ENCODE data around the gene AKNA. TPM values are rescaled to one million over a fixed set of nuclear protein-coding genes. Genes with fewer than 3 reads are reported as not detected.

AKNA gene, protein sequence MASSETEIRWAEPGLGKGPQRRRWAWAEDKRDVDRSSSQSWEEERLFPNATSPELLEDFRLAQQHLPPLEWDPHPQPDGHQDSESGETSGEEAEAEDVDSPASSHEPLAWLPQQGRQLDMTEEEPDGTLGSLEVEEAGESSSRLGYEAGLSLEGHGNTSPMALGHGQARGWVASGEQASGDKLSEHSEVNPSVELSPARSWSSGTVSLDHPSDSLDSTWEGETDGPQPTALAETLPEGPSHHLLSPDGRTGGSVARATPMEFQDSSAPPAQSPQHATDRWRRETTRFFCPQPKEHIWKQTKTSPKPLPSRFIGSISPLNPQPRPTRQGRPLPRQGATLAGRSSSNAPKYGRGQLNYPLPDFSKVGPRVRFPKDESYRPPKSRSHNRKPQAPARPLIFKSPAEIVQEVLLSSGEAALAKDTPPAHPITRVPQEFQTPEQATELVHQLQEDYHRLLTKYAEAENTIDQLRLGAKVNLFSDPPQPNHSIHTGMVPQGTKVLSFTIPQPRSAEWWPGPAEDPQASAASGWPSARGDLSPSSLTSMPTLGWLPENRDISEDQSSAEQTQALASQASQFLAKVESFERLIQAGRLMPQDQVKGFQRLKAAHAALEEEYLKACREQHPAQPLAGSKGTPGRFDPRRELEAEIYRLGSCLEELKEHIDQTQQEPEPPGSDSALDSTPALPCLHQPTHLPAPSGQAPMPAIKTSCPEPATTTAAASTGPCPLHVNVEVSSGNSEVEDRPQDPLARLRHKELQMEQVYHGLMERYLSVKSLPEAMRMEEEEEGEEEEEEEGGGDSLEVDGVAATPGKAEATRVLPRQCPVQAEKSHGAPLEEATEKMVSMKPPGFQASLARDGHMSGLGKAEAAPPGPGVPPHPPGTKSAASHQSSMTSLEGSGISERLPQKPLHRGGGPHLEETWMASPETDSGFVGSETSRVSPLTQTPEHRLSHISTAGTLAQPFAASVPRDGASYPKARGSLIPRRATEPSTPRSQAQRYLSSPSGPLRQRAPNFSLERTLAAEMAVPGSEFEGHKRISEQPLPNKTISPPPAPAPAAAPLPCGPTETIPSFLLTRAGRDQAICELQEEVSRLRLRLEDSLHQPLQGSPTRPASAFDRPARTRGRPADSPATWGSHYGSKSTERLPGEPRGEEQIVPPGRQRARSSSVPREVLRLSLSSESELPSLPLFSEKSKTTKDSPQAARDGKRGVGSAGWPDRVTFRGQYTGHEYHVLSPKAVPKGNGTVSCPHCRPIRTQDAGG (N-terminal part only)
- 24.8 and 27.9 TPM in 2 replicates for total RNA-seq

GRCh38 chr9:114387680-114388356 lies at the start of gene AKNA:
AKNA (minus strand) TSS chr9:114387982; CDS start chr9:114381333, 6,649 bp downstream.
- H3K9me3 ChIP-seq (ENCODE audit: low read depth, low read length) = no peaks in the 10 kb centered on the region
- peak within 1 kb of the TSS; percentile 45 for H3K27ac ChIP-seq (ENCODE audit: low read depth, low read length)
- no peaks in the 10 kb centered on the region for H4K20me1 ChIP-seq (ENCODE audit: insufficient read depth, low read length)
- H3K79me2 ChIP-seq (ENCODE audit: insufficient read depth, low read length) = peaks cover 34% of the 10 kb centered on the region
- no peaks in the 10 kb centered on the region for H3K27me3 ChIP-seq (ENCODE audit: insufficient read depth, low read length)
- peak within 1 kb of the TSS; percentile 80 for H3K4me2 ChIP-seq (ENCODE audit: insufficient read depth, low read length)
- peak within 1 kb of the TSS; percentile 74 for H2AFZ ChIP-seq (ENCODE audit: low read length)
- TF ChIP-seq, protein P1, sequence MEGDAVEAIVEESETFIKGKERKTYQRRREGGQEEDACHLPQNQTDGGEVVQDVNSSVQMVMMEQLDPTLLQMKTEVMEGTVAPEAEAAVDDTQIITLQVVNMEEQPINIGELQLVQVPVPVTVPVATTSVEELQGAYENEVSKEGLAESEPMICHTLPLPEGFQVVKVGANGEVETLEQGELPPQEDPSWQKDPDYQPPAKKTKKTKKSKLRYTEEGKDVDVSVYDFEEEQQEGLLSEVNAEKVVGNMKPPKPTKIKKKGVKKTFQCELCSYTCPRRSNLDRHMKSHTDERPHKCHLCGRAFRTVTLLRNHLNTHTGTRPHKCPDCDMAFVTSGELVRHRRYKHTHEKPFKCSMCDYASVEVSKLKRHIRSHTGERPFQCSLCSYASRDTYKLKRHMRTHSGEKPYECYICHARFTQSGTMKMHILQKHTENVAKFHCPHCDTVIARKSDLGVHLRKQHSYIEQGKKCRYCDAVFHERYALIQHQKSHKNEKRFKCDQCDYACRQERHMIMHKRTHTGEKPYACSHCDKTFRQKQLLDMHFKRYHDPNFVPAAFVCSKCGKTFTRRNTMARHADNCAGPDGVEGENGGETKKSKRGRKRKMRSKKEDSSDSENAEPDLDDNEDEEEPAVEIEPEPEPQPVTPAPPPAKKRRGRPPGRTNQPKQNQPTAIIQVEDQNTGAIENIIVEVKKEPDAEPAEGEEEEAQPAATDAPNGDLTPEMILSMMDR (IDR thresholded peaks at IDR 0.05; ENCODE audit: extremely low read depth, low read depth, low read length) = no peak
- H3K4me1 ChIP-seq (ENCODE audit: insufficient read depth, low read length) = peaks cover 50% of the 10 kb centered on the region
- H3K4me3 ChIP-seq (ENCODE audit: insufficient read depth, low read length) = peak within 1 kb of the TSS; percentile 73
- H3K36me3 ChIP-seq (ENCODE audit: insufficient read depth, low read length) = no peaks in the 10 kb centered on the region
- DNase-seq (ENCODE audit: insufficient read length, low spot score, missing footprints) = peak; percentile 92

GRCh38 chr9:114437401-114437893 lies 49.7 kb upstream of the AKNA start:
- Histone ChIP-seq H3K79me2 (ENCODE audit: insufficient read depth, low read length) (no peaks in the 10 kb centered on the region), H3K36me3 (ENCODE audit: insufficient read depth, low read length) (no peaks in the 10 kb centered on the region), H4K20me1 (ENCODE audit: insufficient read depth, low read length) (no peaks in the 10 kb centered on the region), H2AFZ (ENCODE audit: low read length) (no peak overlapping the region), H3K4me1 (ENCODE audit: insufficient read depth, low read length) (no peaks in the 10 kb centered on the region), H3K27me3 (ENCODE audit: insufficient read depth, low read length) (peaks cover 1% of the 10 kb centered on the region), H3K4me3 (ENCODE audit: insufficient read depth, low read length) (no peak overlapping the region), H3K9me3 (ENCODE audit: low read depth, low read length) (no peaks in the 10 kb centered on the region), H3K27ac (ENCODE audit: low read depth, low read length) (no peak overlapping the region), H3K4me2 (ENCODE audit: insufficient read depth, low read length) (no peak overlapping the region)
- DNase-seq (ENCODE audit: insufficient read length, low spot score, missing footprints) = no peak
- TF ChIP-seq, protein P1 (IDR thresholded peaks at IDR 0.05; ENCODE audit: extremely low read depth, low read depth, low read length) = no peak

GRCh38 chr9:114434878-114435311 lies 47.1 kb upstream of the AKNA start:
- Histone ChIP-seq H4K20me1 (ENCODE audit: insufficient read depth, low read length) (no peaks in the 10 kb centered on the region), H3K27ac (ENCODE audit: low read depth, low read length) (no peak overlapping the region), H3K9me3 (ENCODE audit: low read depth, low read length) (no peaks in the 10 kb centered on the region), H3K4me2 (ENCODE audit: insufficient read depth, low read length) (no peak overlapping the region), H3K79me2 (ENCODE audit: insufficient read depth, low read length) (no peaks in the 10 kb centered on the region), H3K27me3 (ENCODE audit: insufficient read depth, low read length) (peaks cover 15% of the 10 kb centered on the region), H3K4me3 (ENCODE audit: insufficient read depth, low read length) (no peak overlapping the region), H3K4me1 (ENCODE audit: insufficient read depth, low read length) (no peaks in the 10 kb centered on the region), H2AFZ (ENCODE audit: low read length) (no peak overlapping the region), H3K36me3 (ENCODE audit: insufficient read depth, low read length) (no peaks in the 10 kb centered on the region)
- TF ChIP-seq, protein P1 (IDR thresholded peaks at IDR 0.05; ENCODE audit: extremely low read depth, low read depth, low read length) = peak; percentile 74
- no peak for DNase-seq (ENCODE audit: insufficient read length, low spot score, missing footprints)
